Tibial nerve (tissue), 4 donors: ENCODE measurements around the gene STX8. TPM values are rescaled to one million over a fixed set of nuclear protein-coding genes. Genes with fewer than 3 reads are reported as not detected.

Source experiments
- DNase-seq, 2 donors: peaks; one replicate each; pipeline ENCODE4 v3.0.0-alpha.2; 2019; ENCODE audit warnings: low spot score in 2 of 2
- H3K27ac ChIP-seq, 4 donors: fragments of 200-600 bp; sonication (generic) in 3 of 4; one replicate each; pipeline ENCODE4 v1.5.1; 2017 to 2019; ENCODE audit warnings: mild to moderate bottlenecking in 1 of 4
- H3K27me3 ChIP-seq, 2 donors: fragments of 200-600 bp; sonication (generic) in 1 of 2; one replicate each; pipeline versions ENCODE4 v1.5.1 to v1.6.0; 2017 to 2019
- H3K36me3 ChIP-seq, 3 donors: fragments of 200-600 bp; sonication (generic); one replicate each; pipeline ENCODE4 v1.5.1; 2018 to 2019
- H3K4me1 ChIP-seq, 4 donors: fragments of 200-600 bp; sonication (generic) in 3 of 4; one replicate each; pipeline ENCODE4 v1.5.1; 2017 to 2019
- H3K4me3 ChIP-seq, 4 donors: fragments of 200-600 bp; sonication (generic) in 3 of 4; one replicate each; pipeline ENCODE4 v1.5.1; 2017 to 2019; ENCODE audit warnings: mild to moderate bottlenecking in 1 of 4, moderate library complexity in 1 of 4
- H3K9me3 ChIP-seq, 4 donors: fragments of 200-600 bp; sonication (generic) in 3 of 4; one replicate each; pipeline ENCODE4 v1.5.1; 2017 to 2019
- EP300 ChIP-seq, 2 donors: sonication (generic); formaldehyde crosslinking; IDR thresholded peaks; one replicate each; pipeline ENCODE4 v1.6.1; 2017; ENCODE audit warnings: antibody characterized with exemption in 2 of 2, mild to moderate bottlenecking in 1 of 2
- POLR2A ChIP-seq, 2 donors: fragments of 450-650 bp; IDR thresholded peaks; one replicate each; pipeline ENCODE4 v1.6.1; 2017; ENCODE audit warnings: antibody characterized with exemption in 2 of 2, mild to moderate bottlenecking in 2 of 2, moderate library complexity in 2 of 2
- WGBS, 2 donors: methylation state at CpG; one replicate each; pipeline ENCODE4 v1.1.5; 2018; 5-methylcytosine and 5-hydroxymethylcytosine counted together
- total RNA-seq, 4 donors: library from RNA; depleted of rRNA; stranded (reverse); fragments of >200 nt; gene quantifications; one replicate each; pipeline ENCODE4 v1.1.0, GENCODE V29; 2016
- TF ChIP-seq, protein P1 (sequence below), 5 experiments: fragments of 200-600 bp in 3 of 5; fragments of 450-650 bp in 2 of 5; sonication (generic) in 3 of 5; IDR thresholded peaks; one replicate each; pipeline ENCODE4 v1.5.1; 2016 to 2019; ENCODE audit warnings: antibody characterized with exemption in 5 of 5, mild to moderate bottlenecking in 3 of 5, moderate library complexity in 2 of 5

The STX8 gene
- total RNA-seq, 4 donors from 2014 or later, result 57.7 to 97.2 (median 69.1) TPM

GRCh38 chr17:9226130-9226793, 349.4 kb downstream of the STX8 start:
- H3K36me3 ChIP-seq, result no peaks in the 10 kb centered on the region
- no peak for TF ChIP-seq POLR2A (IDR thresholded peaks at IDR 0.05)
- TF ChIP-seq EP300 (IDR thresholded peaks at IDR 0.05), result no peak
- TF ChIP-seq, protein P1, sequence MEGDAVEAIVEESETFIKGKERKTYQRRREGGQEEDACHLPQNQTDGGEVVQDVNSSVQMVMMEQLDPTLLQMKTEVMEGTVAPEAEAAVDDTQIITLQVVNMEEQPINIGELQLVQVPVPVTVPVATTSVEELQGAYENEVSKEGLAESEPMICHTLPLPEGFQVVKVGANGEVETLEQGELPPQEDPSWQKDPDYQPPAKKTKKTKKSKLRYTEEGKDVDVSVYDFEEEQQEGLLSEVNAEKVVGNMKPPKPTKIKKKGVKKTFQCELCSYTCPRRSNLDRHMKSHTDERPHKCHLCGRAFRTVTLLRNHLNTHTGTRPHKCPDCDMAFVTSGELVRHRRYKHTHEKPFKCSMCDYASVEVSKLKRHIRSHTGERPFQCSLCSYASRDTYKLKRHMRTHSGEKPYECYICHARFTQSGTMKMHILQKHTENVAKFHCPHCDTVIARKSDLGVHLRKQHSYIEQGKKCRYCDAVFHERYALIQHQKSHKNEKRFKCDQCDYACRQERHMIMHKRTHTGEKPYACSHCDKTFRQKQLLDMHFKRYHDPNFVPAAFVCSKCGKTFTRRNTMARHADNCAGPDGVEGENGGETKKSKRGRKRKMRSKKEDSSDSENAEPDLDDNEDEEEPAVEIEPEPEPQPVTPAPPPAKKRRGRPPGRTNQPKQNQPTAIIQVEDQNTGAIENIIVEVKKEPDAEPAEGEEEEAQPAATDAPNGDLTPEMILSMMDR (IDR thresholded peaks at IDR 0.05), result no peak
- H3K4me1 ChIP-seq, result peaks cover 0 to 10% (median 0%) of the 10 kb centered on the region in 4 donors
- H3K27ac ChIP-seq, result no peak overlapping the region
- H3K4me3 ChIP-seq, result no peak overlapping the region
- no peaks in the 10 kb centered on the region for H3K9me3 ChIP-seq
- WGBS, 2 donors, result 82 to 85% methylated on average over 31 to 33 of the region's 34 CpGs
- no peak for DNase-seq
- H3K27me3 ChIP-seq, result no peaks in the 10 kb centered on the region

DNA sequence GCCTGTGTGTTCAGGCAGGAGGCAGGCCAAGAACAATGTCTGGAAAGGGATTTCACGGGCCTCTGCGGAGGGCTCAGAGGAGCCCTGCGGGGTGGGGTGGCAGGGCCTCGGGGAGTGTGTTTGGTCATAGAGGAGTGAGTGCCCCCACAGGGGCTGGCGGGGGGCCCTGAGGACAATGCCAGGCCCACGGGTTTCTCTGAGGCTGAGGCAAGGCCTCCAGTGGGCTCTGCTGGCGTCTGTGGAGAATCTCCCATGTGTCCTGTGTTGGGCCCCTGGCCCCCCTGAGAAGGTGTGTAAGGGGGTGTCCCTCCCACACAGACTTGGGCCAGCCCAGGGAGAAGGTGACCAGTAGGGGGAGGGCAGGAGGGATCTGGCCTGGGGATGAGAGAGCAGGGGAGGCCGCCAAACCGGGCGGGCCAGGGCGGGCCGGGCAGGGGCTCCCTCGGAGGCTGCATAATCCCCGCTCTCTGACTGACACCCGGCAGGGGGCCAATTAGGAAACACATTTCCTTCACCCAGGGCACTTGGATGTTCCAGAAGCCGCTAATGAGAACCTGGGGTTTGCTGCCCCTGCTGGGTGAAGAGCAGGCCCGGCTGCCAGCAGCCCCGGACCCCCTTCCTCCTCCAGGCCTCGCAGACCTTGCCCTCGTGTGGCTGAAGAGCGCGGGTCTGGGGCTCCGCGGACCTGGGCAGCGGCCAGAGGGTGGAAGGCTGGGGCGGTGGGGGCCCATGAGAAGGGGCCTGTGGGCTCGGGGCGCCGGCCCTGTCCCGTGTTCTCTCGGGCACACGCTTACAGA, 350.1 kb downstream of the STX8 start:
- H3K4me3 ChIP-seq, result no peak overlapping the region
- no peak overlapping the region for H3K27ac ChIP-seq
- peaks cover 0 to 16% (median 0%) of the 10 kb centered on the region in 4 donors for H3K4me1 ChIP-seq
- no peaks in the 10 kb centered on the region for H3K27me3 ChIP-seq
- H3K36me3 ChIP-seq, result no peaks in the 10 kb centered on the region
- WGBS, 2 donors, result 68 to 73% methylated on average over 16 to 31 of the region's 32 CpGs
- TF ChIP-seq, protein P1 (IDR thresholded peaks at IDR 0.05), result no peak
- TF ChIP-seq EP300 (IDR thresholded peaks at IDR 0.05) (no peak), POLR2A (IDR thresholded peaks at IDR 0.05) (no peak)
- DNase-seq, result no peak
- H3K9me3 ChIP-seq, result no peaks in the 10 kb centered on the region

DNA sequence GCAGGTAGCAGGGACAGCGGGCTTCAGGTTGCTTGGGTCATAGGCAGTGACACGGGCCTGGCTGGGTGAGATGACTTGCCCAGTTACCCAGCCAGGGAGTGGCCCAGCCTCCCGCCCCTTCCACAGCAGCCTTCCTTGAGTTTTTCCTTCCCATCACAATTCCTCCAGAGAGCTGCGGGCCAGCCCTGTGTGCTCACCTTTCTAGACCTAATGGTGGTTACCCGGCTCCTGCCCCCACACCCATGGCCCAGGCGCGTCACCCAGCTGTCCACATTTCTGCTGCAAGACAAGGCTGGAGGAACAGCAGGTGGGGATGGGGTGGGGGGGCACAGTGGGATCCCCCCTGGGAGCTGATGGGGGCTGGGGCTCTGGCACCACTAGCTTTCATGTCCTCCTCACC, 351.1 kb downstream of the STX8 start:
- Histone ChIP-seq H3K27me3 (no peaks in the 10 kb centered on the region), H3K27ac (no peak overlapping the region), H3K9me3 (no peaks in the 10 kb centered on the region), H3K36me3 (no peaks in the 10 kb centered on the region), H3K4me3 (no peak overlapping the region), H3K4me1 (peaks cover 0 to 19% (median 0%) of the 10 kb centered on the region in 4 donors)
- DNase-seq, result no peak
- WGBS, 2 donors, result 95 to 98% methylated on average over 7 of the region's 7 CpGs
- TF ChIP-seq EP300 (IDR thresholded peaks at IDR 0.05) (no peak), POLR2A (IDR thresholded peaks at IDR 0.05) (no peak)
- TF ChIP-seq, protein P1 (IDR thresholded peaks at IDR 0.05), result no peak

- 80 to 87% methylated on average over 8 of the region's 8 CpGs for WGBS, 2 donors
These were observed 352.1 kb downstream of the STX8 start for GRCh38 chr17:9223531-9223930.

More at GRCh38 chr17:9223531-9223930, 352.1 kb downstream of the STX8 start:
- Histone ChIP-seq H3K27me3 (no peaks in the 10 kb centered on the region), H3K4me3 (no peak overlapping the region), H3K4me1 (peaks cover 0 to 17% (median 0%) of the 10 kb centered on the region in 4 donors), H3K27ac (no peak overlapping the region), H3K9me3 (no peaks in the 10 kb centered on the region), H3K36me3 (no peaks in the 10 kb centered on the region)
- no peak for DNase-seq
- no peak for TF ChIP-seq POLR2A (IDR thresholded peaks at IDR 0.05)
- TF ChIP-seq, protein P1 (IDR thresholded peaks at IDR 0.05), result no peak
- TF ChIP-seq EP300 (IDR thresholded peaks at IDR 0.05), result no peak
